ENCODE data around the gene TNRC18. TPM values are rescaled to one million over a fixed set of nuclear protein-coding genes. Genes with fewer than 3 reads are reported as not detected.
"Not testable (repeated sequence)": the region's sequence is repeated elsewhere in the genome, so short reads cannot be mapped to it uniquely, and the experiment has no call there.

Gene TNRC18
- total RNA-seq, 2 experiments from 2014 or later = 37.3 to 40.4 TPM

- H3K27ac Mint-ChIP-seq; H3K27me3 Mint-ChIP-seq; H3K9me3 Mint-ChIP-seq; CTCF ChIA-PET; intact Hi-C loops (cut with micrococcal nuclease); POLR2A ChIA-PET; H3K4me3 Mint-ChIP-seq; DNase-seq; H3K4me1 Mint-ChIP-seq (ENCODE audit: low read depth): not testable (repeated sequence)
- peaks cover 16% of the 10 kb centered on the region for H3K36me3 Mint-ChIP-seq
Observed at GRCh38 chr7:5307221-5308142, 116.2 kb downstream of the TNRC18 start.

GRCh38 chr7:5305050-5305449 is 118.6 kb downstream of the TNRC18 start:
- H3K27me3 Mint-ChIP-seq; CTCF ChIA-PET; H3K36me3 Mint-ChIP-seq; intact Hi-C loops (cut with micrococcal nuclease); H3K4me1 Mint-ChIP-seq (ENCODE audit: low read depth); H3K27ac Mint-ChIP-seq; H3K9me3 Mint-ChIP-seq; H3K4me3 Mint-ChIP-seq; DNase-seq: not testable (repeated sequence)
- POLR2A ChIA-PET = interaction anchor here (0.5 kb wide), 1 partner anchor 90 kb away, joined by 3 read pairs; no protein-coding TSS in a partner anchor

GRCh38 chr7:5303591-5304505 is 119.8 kb downstream of the TNRC18 start:
- CTCF ChIA-PET = no interaction called here
- no peak overlapping the region for H3K4me3 Mint-ChIP-seq
- H3K4me1 Mint-ChIP-seq (ENCODE audit: low read depth) = no peaks in the 10 kb centered on the region
- no peak for DNase-seq
- POLR2A ChIA-PET = no interaction called here
- no peak overlapping the region for H3K27ac Mint-ChIP-seq
- H3K27me3 Mint-ChIP-seq = no peaks in the 10 kb centered on the region
- H3K36me3 Mint-ChIP-seq = peaks cover 3% of the 10 kb centered on the region
- intact Hi-C loops (cut with micrococcal nuclease) = no loop called here
- H3K9me3 Mint-ChIP-seq = no peaks in the 10 kb centered on the region

- H3K36me3 Mint-ChIP-seq = no peaks in the 10 kb centered on the region
- H3K4me1 Mint-ChIP-seq (ENCODE audit: low read depth) = peaks cover 2% of the 10 kb centered on the region
- H3K4me3 Mint-ChIP-seq = no peak overlapping the region
- no peak overlapping the region for H3K27ac Mint-ChIP-seq
- ChIA-PET CTCF (no interaction called here), POLR2A (no interaction called here)
- H3K9me3 Mint-ChIP-seq = no peaks in the 10 kb centered on the region
- no peaks in the 10 kb centered on the region for H3K27me3 Mint-ChIP-seq
- no peak for DNase-seq
- intact Hi-C loops (cut with micrococcal nuclease) = no loop called here
Observed at GRCh38 chr7:5303061-5303460, 120.6 kb downstream of the TNRC18 start.

- Mint-ChIP-seq H3K4me1 (ENCODE audit: low read depth) (peaks cover 4% of the 10 kb centered on the region), H3K27me3 (no peaks in the 10 kb centered on the region), H3K27ac (no peak overlapping the region), H3K9me3 (no peaks in the 10 kb centered on the region), H3K36me3 (no peaks in the 10 kb centered on the region), H3K4me3 (no peak overlapping the region)
- ChIA-PET POLR2A (no interaction called here), CTCF (no interaction called here)
- intact Hi-C loops (cut with micrococcal nuclease) = no loop called here
- DNase-seq = no peak
Observed at GRCh38 chr7:5302577-5302976, 121.1 kb downstream of the TNRC18 start.

GRCh38 chr7:5300366-5300765 is 123.3 kb downstream of the TNRC18 start:
- DNase-seq = no peak

GRCh38 chr7:5296611-5297226 is 126.9 kb downstream of the TNRC18 start:
- H3K4me3 Mint-ChIP-seq = peak overlapping the region; percentile 67
- peaks cover 10% of the 10 kb centered on the region for H3K9me3 Mint-ChIP-seq
- POLR2A ChIA-PET = no interaction called here
- H3K4me1 Mint-ChIP-seq (ENCODE audit: low read depth) = peaks cover 15% of the 10 kb centered on the region
- CTCF ChIA-PET = no interaction called here
- intact Hi-C loops (cut with micrococcal nuclease) = no loop called here
- no peak overlapping the region for H3K27ac Mint-ChIP-seq
- DNase-seq = peak; percentile 78
- peaks cover 3% of the 10 kb centered on the region for H3K27me3 Mint-ChIP-seq
- H3K36me3 Mint-ChIP-seq = no peaks in the 10 kb centered on the region

More at GRCh38 chr7:5300366-5300765, 123.3 kb downstream of the TNRC18 start:
- no peak overlapping the region for H3K27ac Mint-ChIP-seq
- no peaks in the 10 kb centered on the region for H3K36me3 Mint-ChIP-seq
- CTCF ChIA-PET = no interaction called here
- POLR2A ChIA-PET = no interaction called here
- H3K4me3 Mint-ChIP-seq = no peak overlapping the region
- intact Hi-C loops (cut with micrococcal nuclease) = no loop called here
- no peaks in the 10 kb centered on the region for H3K9me3 Mint-ChIP-seq
- H3K27me3 Mint-ChIP-seq = peaks cover 3% of the 10 kb centered on the region
- H3K4me1 Mint-ChIP-seq (ENCODE audit: low read depth) = peaks cover 15% of the 10 kb centered on the region

GRCh38 chr7:5296015-5296610 is 127.5 kb downstream of the TNRC18 start:
- no peaks in the 10 kb centered on the region for H3K36me3 Mint-ChIP-seq
- H3K27ac Mint-ChIP-seq = no peak overlapping the region
- peaks cover 15% of the 10 kb centered on the region for H3K4me1 Mint-ChIP-seq (ENCODE audit: low read depth)
- intact Hi-C loops (cut with micrococcal nuclease) = no loop called here
- peaks cover 10% of the 10 kb centered on the region for H3K9me3 Mint-ChIP-seq
- CTCF ChIA-PET = no interaction called here
- peak; percentile 20 for DNase-seq
- peaks cover 3% of the 10 kb centered on the region for H3K27me3 Mint-ChIP-seq
- no peak overlapping the region for H3K4me3 Mint-ChIP-seq
- POLR2A ChIA-PET = no interaction called here

- Mint-ChIP-seq H3K4me1 (ENCODE audit: low read depth) (peaks cover 15% of the 10 kb centered on the region), H3K36me3 (no peaks in the 10 kb centered on the region), H3K9me3 (peaks cover 10% of the 10 kb centered on the region), H3K4me3 (no peak overlapping the region), H3K27me3 (peaks cover 3% of the 10 kb centered on the region), H3K27ac (no peak overlapping the region)
- DNase-seq = no peak
- intact Hi-C loops (cut with micrococcal nuclease) = no loop called here
- ChIA-PET CTCF (no interaction called here), POLR2A (no interaction called here)
Observed at GRCh38 chr7:5295039-5296014, 128.3 kb downstream of the TNRC18 start.

GRCh38 chr7:5294169-5294987 is 129.3 kb downstream of the TNRC18 start:
- H3K4me3 Mint-ChIP-seq = no peak overlapping the region
- no peak overlapping the region for H3K27ac Mint-ChIP-seq
- POLR2A ChIA-PET = no interaction called here
- peaks cover 3% of the 10 kb centered on the region for H3K27me3 Mint-ChIP-seq
- intact Hi-C loops (cut with micrococcal nuclease) = no loop called here
- H3K4me1 Mint-ChIP-seq (ENCODE audit: low read depth) = peaks cover 15% of the 10 kb centered on the region
- peaks cover 10% of the 10 kb centered on the region for H3K9me3 Mint-ChIP-seq
- no peak for DNase-seq
- no peaks in the 10 kb centered on the region for H3K36me3 Mint-ChIP-seq
- CTCF ChIA-PET = no interaction called here

All from activated CD4-positive, alpha-beta memory T cell treated with anti-CD3 and anti-CD28 coated beads for 36 hours (primary cell).